Raji (cell line): Measurements from ENCODE around the gene NFYA.
A peak's percentile ranks its signal among the peaks of the same experiment; 100 is the strongest.

ENCODE experiments used
- POLR2A ChIP-seq: IDR thresholded peaks from 2 replicates; pipeline ENCODE4 v1.6.1; 2011; ENCODE audit warnings: low read depth, low read length, control low read depth; ENCODE audit not compliant: insufficient read depth

The NFYA gene

GRCh38 chr6:41072836-41073202 is at the start of gene NFYA:
Gene NFYA, plus strand, starts transcription at chr6:41072974. Its CDS starts 6,116 bp downstream, at chr6:41079090.
- TF ChIP-seq POLR2A: peak; percentile 53

DNA sequence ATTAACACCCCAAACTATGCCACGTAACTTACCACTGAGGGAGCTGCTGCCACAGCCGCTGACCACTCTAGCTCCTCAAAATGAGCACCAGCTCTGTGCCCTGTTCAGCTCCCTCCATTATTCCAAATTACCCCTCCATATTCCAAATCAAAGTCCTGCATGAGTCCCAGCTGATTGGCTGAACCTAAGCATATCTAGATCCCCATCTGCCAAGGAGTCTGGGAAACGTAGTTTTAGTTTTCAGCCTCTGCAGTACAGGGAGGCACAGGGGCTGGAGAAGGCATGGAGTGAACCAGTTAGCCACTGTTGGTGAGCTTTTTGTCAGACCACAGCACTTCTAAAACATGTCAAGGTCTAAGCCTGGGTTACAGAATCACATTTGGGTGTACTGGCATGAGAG is 49.7 kb upstream of the NFYA start:
- TF ChIP-seq POLR2A: no peak

- no peak for TF ChIP-seq POLR2A
Observed at GRCh38 chr6:41025966-41026530, 46.7 kb upstream of the NFYA start.

DNA sequence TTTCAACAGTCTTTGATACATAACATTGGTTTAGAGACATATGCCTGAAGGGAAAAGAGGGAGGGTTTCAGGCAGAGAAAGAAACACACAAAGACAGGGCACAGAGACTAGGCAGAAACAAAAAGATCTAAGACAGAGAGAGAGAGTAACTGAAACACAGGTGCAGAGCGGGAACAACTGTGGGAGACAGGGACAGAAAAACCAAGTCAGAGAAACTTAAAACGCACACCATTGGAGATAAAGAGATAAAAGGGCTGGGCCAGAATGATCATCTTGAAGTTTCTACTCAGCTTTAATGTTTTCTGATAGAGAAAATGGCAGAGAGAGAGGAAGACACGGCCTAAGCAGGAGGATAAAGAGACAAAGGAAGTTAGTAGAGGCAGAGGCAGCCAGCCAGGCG is 45.5 kb upstream of the NFYA start:
- TF ChIP-seq POLR2A: no peak

- TF ChIP-seq POLR2A: peak; percentile 14; the same call in 1 of the 2 replicates
Observed at GRCh38 chr6:41027799-41028560, 44.8 kb upstream of the NFYA start.

GRCh38 chr6:41028561-41029412 is 44.0 kb upstream of the NFYA start:
- TF ChIP-seq POLR2A: no peak

- TF ChIP-seq POLR2A: no peak
Observed at GRCh38 chr6:41032830-41033229, 39.9 kb upstream of the NFYA start.

DNA sequence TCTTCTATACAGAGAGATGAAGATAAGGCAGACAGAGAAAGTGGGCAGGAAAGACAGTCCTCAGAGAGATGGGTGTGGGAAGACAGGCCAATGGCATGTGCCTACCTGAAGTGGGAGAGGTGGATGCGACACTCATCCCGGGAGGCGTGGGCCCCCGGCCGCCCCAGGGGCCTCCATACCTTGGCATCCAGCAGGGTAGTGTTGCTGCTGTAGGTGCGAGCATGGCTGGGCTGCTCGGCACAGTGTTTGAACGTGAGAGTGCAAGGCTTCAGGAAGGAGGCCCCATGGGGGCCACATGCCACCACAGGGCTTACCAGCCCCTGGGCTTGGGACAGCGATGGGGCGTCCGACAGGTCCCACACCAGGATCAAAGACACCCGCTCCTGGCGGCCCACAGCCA is 39.0 kb upstream of the NFYA start:
- TF ChIP-seq POLR2A: no peak

DNA sequence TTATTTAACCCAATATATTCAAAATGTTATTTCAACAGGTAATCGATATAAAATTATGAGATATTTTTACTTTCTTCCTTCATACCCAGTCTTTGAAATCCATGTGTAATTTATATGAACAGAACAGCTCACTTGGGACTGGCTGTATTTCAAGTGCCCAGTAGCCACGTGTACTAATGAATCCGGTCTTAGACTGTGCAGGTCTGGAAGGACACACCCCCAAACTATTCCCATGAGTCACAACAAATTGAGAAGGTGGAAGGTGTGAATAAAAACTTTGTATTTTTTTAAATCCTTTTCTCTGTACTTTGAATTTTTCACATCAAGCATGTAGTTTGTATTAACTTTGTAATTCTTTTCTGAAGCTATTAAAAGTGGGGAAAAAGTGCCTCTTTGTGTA is 36.6 kb upstream of the NFYA start:
- TF ChIP-seq POLR2A: no peak

GRCh38 chr6:41036601-41037000 is 36.2 kb upstream of the NFYA start:
- TF ChIP-seq POLR2A: no peak

GRCh38 chr6:41037107-41037900 is 35.5 kb upstream of the NFYA start:
- TF ChIP-seq POLR2A: no peak

GRCh38 chr6:41038205-41038604 is 34.6 kb upstream of the NFYA start:
- TF ChIP-seq POLR2A: no peak

- no peak for TF ChIP-seq POLR2A
Observed at GRCh38 chr6:41039060-41039998, 33.4 kb upstream of the NFYA start, which contains the start of gene UNC5CL. Gene UNC5CL, minus strand, starts transcription at chr6:41039221. Its CDS starts 4,147 bp downstream, at chr6:41035074.
